ENCODE results near the gene PATJ.

- TF ChIP-seq CTCF (IDR thresholded peaks at IDR 0.05; ENCODE audit: extremely low read depth in 1 of 2, insufficient read depth in 1 of 2, low read depth in 1 of 2, low read length in 2 of 2) (no peak), POLR2AphosphoS5 (IDR thresholded peaks at IDR 0.05; ENCODE audit: insufficient read depth, low read depth, low read length) (no peak), JUN (IDR thresholded peaks at IDR 0.05; ENCODE audit: borderline replicate concordance, insufficient read depth, insufficient read length, low read depth) (no peak), GATA2 (IDR thresholded peaks at IDR 0.05; ENCODE audit: insufficient read depth, insufficient read length, low read depth, low read length) (no peak), POLR2A (IDR thresholded peaks at IDR 0.05; ENCODE audit: low read depth, low read length) (no peak), MAX (IDR thresholded peaks at IDR 0.05; ENCODE audit: insufficient read depth, insufficient read length) (no peak), MYC (IDR thresholded peaks at IDR 0.05; ENCODE audit: low read depth, low read length) (no peak)
These were observed 453.9 kb downstream of the PATJ start for GRCh38 chr1:62196086-62196690.

All from endothelial cell of umbilical vein (primary cell).